Erythroblast (primary cell): ENCODE results near the gene DLX6.

Source experiments
- GATA1 ChIP-seq: IDR thresholded peaks from 2 replicates; pipeline ENCODE4 v1.6.1; 2011; ENCODE audit warnings: low read depth, mild to moderate bottlenecking, control low read depth, low read length, moderate library complexity
- POLR2A ChIP-seq: IDR thresholded peaks from 2 replicates; pipeline ENCODE4 v1.6.1; 2011; ENCODE audit warnings: mild to moderate bottlenecking, low read length

GRCh38 chr7:96985992-96986391, 19.4 kb upstream of the DLX6 start:
- TF ChIP-seq POLR2A (no peak), GATA1 (no peak)
